HG02623 (cell line): Measurements from ENCODE around the gene LAG3.

Source experiments
- ATAC-seq: cut with Tn5 transposase; IDR thresholded peaks from one replicate; pipeline ENCODE4 v1.9.1; 2021; ENCODE audit warnings: moderate library complexity; ENCODE audit not compliant: unreplicated experiment

The LAG3 gene

GRCh38 chr12:6787309-6787708 is 15.0 kb downstream of the LAG3 start:
- ATAC-seq = no peak

GRCh38 chr12:6788972-6789924 is 16.9 kb downstream of the LAG3 start, which contains the start of gene CD4:
Gene CD4, plus strand, starts transcription at chr12:6789528. Its CDS starts 10,611 bp downstream, at chr12:6800139.
- no peak for ATAC-seq

- ATAC-seq = no peak
These were observed 18.3 kb downstream of the LAG3 start for GRCh38 chr12:6790496-6791150.

- ATAC-seq = no peak
These were observed 19.7 kb downstream of the LAG3 start for GRCh38 chr12:6791931-6792520.

- ATAC-seq = no peak
These were observed 20.3 kb downstream of the LAG3 start for GRCh38 chr12:6792522-6793201.

GRCh38 chr12:6795088-6795487 is 22.8 kb downstream of the LAG3 start:
- ATAC-seq = no peak

- no peak for ATAC-seq
These were observed 24.3 kb downstream of the LAG3 start for GRCh38 chr12:6796576-6796975.

- no peak for ATAC-seq
These were observed 26.8 kb downstream of the LAG3 start for GRCh38 chr12:6799147-6799546.

- no peak for ATAC-seq
These were observed 34.9 kb downstream of the LAG3 start for GRCh38 chr12:6807170-6807569.

- no peak for ATAC-seq
These were observed 36.7 kb downstream of the LAG3 start for GRCh38 chr12:6809056-6809455.

GRCh38 chr12:6810758-6811157 is 38.4 kb downstream of the LAG3 start:
- ATAC-seq = no peak

GRCh38 chr12:6813363-6813762 is 41.0 kb downstream of the LAG3 start:
- ATAC-seq = no peak

GRCh38 chr12:6816598-6816997 is 44.3 kb downstream of the LAG3 start:
- no peak for ATAC-seq

- ATAC-seq = no peak
These were observed 44.8 kb downstream of the LAG3 start for GRCh38 chr12:6817098-6817497.

GRCh38 chr12:6817662-6818157 is 45.4 kb downstream of the LAG3 start:
- no peak for ATAC-seq

GRCh38 chr12:6818222-6818621 is 45.9 kb downstream of the LAG3 start:
- ATAC-seq = no peak

GRCh38 chr12:6818645-6819044 is 46.3 kb downstream of the LAG3 start:
- ATAC-seq = no peak

- ATAC-seq = no peak
These were observed 47.0 kb downstream of the LAG3 start for GRCh38 chr12:6819106-6820030.

GRCh38 chr12:6820166-6820565 is 47.8 kb downstream of the LAG3 start:
- no peak for ATAC-seq
